Measurements from ENCODE around the gene DDN. TPM values are rescaled to one million over a fixed set of nuclear protein-coding genes. Genes with fewer than 3 reads are reported as not detected.

The DDN gene
- total and polyA plus RNA-seq, 2 donors from 2014 or later = 27.0 TPM; not detected in 1

DNA sequence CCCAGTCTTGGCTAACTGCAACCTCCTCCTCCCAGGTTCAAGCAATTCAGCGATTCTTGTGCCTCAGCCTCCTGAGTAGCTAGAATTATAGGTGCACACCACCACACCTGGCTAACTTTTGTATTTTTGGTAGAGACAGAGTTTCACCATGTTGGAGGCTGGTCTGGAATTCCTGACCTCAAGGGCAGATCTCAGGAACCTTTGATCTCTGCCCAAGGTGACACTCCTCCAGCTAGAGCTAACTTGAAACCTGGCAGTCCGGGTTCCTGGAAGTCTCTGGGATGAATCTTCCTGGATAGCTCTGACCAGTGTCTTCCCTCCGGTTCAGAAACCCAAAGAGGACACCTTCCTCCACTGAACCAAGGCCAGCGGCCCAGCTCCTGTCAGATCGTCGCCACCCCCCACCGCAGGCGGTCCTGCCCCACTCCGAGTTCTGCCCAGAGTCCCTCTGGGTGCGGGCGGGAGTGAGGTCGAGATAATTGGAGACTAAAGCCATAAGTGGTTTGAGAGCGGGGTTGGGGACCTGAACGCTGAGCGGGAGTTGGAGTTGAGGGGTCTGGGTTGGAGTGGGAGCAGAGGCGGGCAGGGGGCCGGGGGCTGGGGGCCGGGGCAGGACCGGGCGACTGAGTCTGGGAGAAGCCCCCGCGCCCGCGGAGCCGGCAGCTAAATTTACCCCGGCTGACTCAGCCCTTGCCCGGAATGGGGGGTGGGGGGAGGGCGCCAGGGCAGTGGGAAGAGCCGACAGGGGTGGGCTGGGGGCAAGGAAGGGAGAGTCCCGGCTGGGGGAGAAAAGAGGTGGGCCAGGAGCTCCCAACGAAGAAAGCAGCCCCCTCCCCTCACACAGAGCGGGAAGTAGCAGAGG, 4.7 kb downstream of the DDN start:
- no peak for FAIRE-seq
- intact Hi-C loops (cut with DNase I) = no loop called here
- H3K27me3 ChIP-seq (ENCODE audit: control insufficient read depth, insufficient read depth, low read length) = peaks cover 16% of the 10 kb centered on the region

GRCh38 chr12:48993787-48994186, 5.4 kb downstream of the DDN start:
- no peak overlapping the region for H3K4me3 ChIP-seq (ENCODE audit: low read length in 3 of 3)
- FAIRE-seq (no peak), DNase-seq (no peak)
- peaks cover 20% of the 10 kb centered on the region for H3K27me3 ChIP-seq (ENCODE audit: control insufficient read depth, insufficient read depth, low read length)
- peaks cover 0 to 6% (median 0%) of the 10 kb centered on the region in 3 donors for H3K4me1 ChIP-seq (ENCODE audit: control insufficient read depth in 2 of 3, insufficient read depth in 2 of 3, low read depth in 1 of 3, low read length in 3 of 3)
- no peaks in the 10 kb centered on the region for H3K36me3 ChIP-seq (ENCODE audit: control insufficient read depth in 2 of 3, insufficient read depth in 3 of 3, low read length in 3 of 3)
- no peak overlapping the region for H3K27ac ChIP-seq (ENCODE audit: low read depth in 2 of 2, low read length in 2 of 2)
- no peaks in the 10 kb centered on the region for H3K9me3 ChIP-seq (ENCODE audit: control insufficient read depth in 2 of 3, insufficient read depth in 1 of 3, low read length in 3 of 3)
- TF ChIP-seq, protein P1, sequence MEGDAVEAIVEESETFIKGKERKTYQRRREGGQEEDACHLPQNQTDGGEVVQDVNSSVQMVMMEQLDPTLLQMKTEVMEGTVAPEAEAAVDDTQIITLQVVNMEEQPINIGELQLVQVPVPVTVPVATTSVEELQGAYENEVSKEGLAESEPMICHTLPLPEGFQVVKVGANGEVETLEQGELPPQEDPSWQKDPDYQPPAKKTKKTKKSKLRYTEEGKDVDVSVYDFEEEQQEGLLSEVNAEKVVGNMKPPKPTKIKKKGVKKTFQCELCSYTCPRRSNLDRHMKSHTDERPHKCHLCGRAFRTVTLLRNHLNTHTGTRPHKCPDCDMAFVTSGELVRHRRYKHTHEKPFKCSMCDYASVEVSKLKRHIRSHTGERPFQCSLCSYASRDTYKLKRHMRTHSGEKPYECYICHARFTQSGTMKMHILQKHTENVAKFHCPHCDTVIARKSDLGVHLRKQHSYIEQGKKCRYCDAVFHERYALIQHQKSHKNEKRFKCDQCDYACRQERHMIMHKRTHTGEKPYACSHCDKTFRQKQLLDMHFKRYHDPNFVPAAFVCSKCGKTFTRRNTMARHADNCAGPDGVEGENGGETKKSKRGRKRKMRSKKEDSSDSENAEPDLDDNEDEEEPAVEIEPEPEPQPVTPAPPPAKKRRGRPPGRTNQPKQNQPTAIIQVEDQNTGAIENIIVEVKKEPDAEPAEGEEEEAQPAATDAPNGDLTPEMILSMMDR (IDR thresholded peaks at IDR 0.05; ENCODE audit: borderline replicate concordance, extremely low read depth, insufficient read depth) = no peak
- no peak overlapping the region for H3K9ac ChIP-seq (ENCODE audit: low read length in 3 of 3)
- intact Hi-C loops (cut with DNase I) = no loop called here

More for the DNA sequence above, 4.7 kb downstream of the DDN start:
- TF ChIP-seq, protein P1 (IDR thresholded peaks at IDR 0.05; ENCODE audit: borderline replicate concordance, extremely low read depth, insufficient read depth) = no peak
- Histone ChIP-seq H3K4me1 (ENCODE audit: control insufficient read depth in 2 of 3, insufficient read depth in 2 of 3, low read depth in 1 of 3, low read length in 3 of 3) (peaks cover 0 to 10% (median 1%) of the 10 kb centered on the region in 3 donors), H3K9me3 (ENCODE audit: control insufficient read depth in 2 of 3, insufficient read depth in 1 of 3, low read length in 3 of 3) (no peaks in the 10 kb centered on the region), H3K4me3 (ENCODE audit: low read length in 3 of 3) (no peak overlapping the region), H3K27ac (ENCODE audit: low read depth in 2 of 2, low read length in 2 of 2) (no peak overlapping the region), H3K9ac (ENCODE audit: low read length in 3 of 3) (no peak overlapping the region), H3K36me3 (ENCODE audit: control insufficient read depth in 2 of 3, insufficient read depth in 3 of 3, low read length in 3 of 3) (no peaks in the 10 kb centered on the region)
- no peak for DNase-seq

GRCh38 chr12:48991247-48992050, 7.7 kb downstream of the DDN start:
- no peaks in the 10 kb centered on the region for H3K36me3 ChIP-seq (ENCODE audit: control insufficient read depth in 2 of 3, insufficient read depth in 3 of 3, low read length in 3 of 3)
- H3K27ac ChIP-seq (ENCODE audit: low read depth in 2 of 2, low read length in 2 of 2) = no peak overlapping the region
- FAIRE-seq = no peak
- peaks cover 28% of the 10 kb centered on the region for H3K27me3 ChIP-seq (ENCODE audit: control insufficient read depth, insufficient read depth, low read length)
- H3K4me1 ChIP-seq (ENCODE audit: control insufficient read depth in 2 of 3, insufficient read depth in 2 of 3, low read depth in 1 of 3, low read length in 3 of 3) = no peaks in the 10 kb centered on the region
- TF ChIP-seq, protein P1 (IDR thresholded peaks at IDR 0.05; ENCODE audit: borderline replicate concordance, extremely low read depth, insufficient read depth) = no peak
- no peak for DNase-seq
- no peak overlapping the region for H3K4me3 ChIP-seq (ENCODE audit: low read length in 3 of 3)
- intact Hi-C loops (cut with DNase I) = no loop called here
- H3K9ac ChIP-seq (ENCODE audit: low read length in 3 of 3) = no peak overlapping the region
- no peaks in the 10 kb centered on the region for H3K9me3 ChIP-seq (ENCODE audit: control insufficient read depth in 2 of 3, insufficient read depth in 1 of 3, low read length in 3 of 3)
